ENCODE results near the gene LRP8.

GRCh38 chr1:53274026-53274425 is 53.8 kb downstream of the LRP8 start:
- TF ChIP-seq NUFIP1 (IDR thresholded peaks at IDR 0.05; ENCODE audit: partially characterized antibody) (no peak), TFE3 (CRISPR knock-in tag; IDR thresholded peaks at IDR 0.05) (no peak), ZFP30 (CRISPR knock-in tag; IDR thresholded peaks at IDR 0.05; ENCODE audit: borderline replicate concordance) (no peak), TFAP4 (CRISPR knock-in tag; IDR thresholded peaks at IDR 0.05; ENCODE audit: borderline replicate concordance) (no peak), EHMT2 (IDR thresholded peaks at IDR 0.05) (no peak), CEBPZ (IDR thresholded peaks at IDR 0.05; ENCODE audit: borderline replicate concordance, low read depth, low read length) (no peak), TAF1 (IDR thresholded peaks at IDR 0.05; ENCODE audit: control insufficient read depth, extremely low read depth, insufficient read depth, low read length, severe bottlenecking) (no peak), PTRF (tag; IDR thresholded peaks at IDR 0.05) (no peak), HDAC6 (IDR thresholded peaks at IDR 0.05; ENCODE audit: low read depth, low read length) (no peak), EP300 (IDR thresholded peaks at IDR 0.05; ENCODE audit: low read length) (no peak), CHD2 (IDR thresholded peaks at IDR 0.05; ENCODE audit: low read depth, low read length) (no peak), FOXK1 (CRISPR knock-in tag; IDR thresholded peaks at IDR 0.05; ENCODE audit: borderline replicate concordance) (no peak)

Measured in K562 (cell line).